Measurements from ENCODE around the gene H3-3A.

Gene H3-3A

DNA sequence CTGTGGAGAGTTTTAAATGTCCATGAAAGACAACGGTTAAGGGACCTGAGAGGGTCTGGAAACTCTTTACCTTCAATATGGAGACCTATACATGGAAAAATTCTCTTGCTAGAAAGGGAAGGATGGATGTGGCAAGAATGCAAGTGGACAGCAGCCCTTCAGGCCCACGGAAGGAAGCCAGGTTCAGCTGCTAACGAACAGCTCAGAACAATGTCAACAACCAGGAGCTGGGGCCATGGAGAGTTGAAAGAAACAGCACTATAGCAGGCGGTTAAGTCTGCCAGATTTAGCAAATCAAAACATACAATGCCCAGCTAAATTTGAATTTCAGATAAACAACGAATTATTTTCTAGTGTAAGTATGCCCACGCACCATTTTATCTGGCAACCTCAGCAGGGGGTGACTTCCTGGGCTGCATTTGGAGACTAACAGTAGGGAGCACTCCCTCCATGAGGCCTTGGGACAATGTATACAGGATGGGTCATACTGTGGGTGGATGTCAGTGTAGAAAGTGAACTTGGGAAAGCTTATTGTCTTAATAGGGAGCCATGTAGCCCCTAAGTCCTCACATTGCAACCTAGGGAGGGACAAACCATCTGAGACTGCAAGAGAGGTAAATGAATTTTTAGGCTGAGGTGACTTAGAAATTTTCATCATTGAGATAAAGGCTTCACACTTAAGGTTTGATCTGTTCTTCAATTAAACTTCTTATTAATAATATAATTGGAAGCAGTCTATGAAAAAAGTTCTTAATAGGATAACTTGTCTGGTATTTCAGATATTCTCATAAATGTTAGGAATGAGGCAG lies 7.8 kb upstream of the H3-3A start:
- no peak for DNase-seq (ENCODE audit: low spot score)

DNA sequence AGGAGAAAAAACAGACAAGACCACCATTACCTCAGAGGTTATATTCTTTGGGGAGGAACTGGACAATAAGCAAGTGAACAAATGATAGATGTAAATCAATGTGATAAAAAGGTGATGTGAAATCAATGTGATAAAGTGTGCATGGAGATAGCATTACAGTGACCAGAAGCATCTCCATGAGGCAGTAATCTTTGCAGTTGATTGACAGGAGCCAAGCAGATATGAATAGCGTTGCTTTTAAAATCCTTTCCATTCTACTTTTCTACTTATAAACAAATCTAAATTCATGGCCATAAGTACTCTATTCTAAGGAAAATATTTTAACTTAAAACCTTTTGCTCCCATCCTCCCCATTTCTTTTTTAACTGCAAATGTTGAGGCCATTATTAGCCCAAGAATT lies 2.8 kb upstream of the H3-3A start:
- DNase-seq (ENCODE audit: low spot score), result no peak

DNA sequence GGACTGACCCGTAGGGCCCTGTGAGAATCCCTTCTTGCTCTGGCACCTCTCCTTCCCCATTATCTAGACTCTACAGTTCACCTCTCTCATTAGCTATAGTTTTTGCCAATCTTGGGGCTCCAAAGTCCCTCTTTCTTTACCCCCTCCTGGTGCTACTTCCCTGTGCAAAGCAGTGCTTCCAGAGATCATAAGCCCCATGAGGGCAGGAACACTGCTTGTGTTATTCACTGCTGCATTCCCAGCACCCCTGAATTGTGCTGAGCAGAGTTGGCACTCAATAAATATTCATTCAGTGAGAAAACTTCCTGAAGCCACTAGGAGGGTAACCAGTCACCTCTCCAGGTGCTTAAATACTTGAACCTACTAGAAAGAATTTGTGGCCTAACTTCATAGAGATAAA lies 2.1 kb upstream of the H3-3A start:
- DNase-seq (ENCODE audit: low spot score), result no peak

DNA sequence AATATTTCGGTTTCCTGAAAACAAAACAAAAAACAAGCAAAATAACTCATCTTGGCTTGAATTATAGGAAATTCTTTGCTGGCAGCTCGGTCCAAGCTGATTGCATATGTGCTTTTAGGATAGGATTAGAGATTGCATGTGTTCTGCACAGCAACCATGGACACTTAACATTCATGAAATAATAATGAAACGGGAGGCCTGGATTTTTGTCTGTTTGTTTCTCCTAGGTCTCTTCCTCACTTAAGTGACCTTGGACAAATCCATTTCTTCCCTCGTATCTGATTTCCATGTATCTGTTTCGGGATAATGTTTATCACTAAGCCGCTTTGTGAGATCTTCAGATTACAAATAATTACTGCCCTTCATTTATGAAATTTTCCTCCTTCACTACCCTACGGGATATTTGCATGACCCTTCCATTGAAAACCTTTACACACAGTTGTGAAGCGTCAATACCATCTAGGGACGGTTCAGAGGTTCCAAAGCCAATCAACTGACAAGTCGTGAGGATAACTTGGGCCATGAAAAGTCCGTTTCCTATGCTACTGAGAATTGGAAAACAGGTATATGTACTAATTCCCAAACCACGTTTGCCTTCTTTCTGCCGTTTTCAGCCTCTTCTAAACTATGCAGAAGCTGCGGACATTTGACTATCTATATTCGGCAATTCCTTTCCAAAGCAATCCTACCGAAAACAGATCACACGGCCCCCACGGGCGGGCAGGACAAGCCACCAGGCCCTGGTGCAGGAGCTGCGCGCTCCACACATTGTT lies 1.3 kb upstream of the H3-3A start:
- no peak for DNase-seq (ENCODE audit: low spot score)

DNA sequence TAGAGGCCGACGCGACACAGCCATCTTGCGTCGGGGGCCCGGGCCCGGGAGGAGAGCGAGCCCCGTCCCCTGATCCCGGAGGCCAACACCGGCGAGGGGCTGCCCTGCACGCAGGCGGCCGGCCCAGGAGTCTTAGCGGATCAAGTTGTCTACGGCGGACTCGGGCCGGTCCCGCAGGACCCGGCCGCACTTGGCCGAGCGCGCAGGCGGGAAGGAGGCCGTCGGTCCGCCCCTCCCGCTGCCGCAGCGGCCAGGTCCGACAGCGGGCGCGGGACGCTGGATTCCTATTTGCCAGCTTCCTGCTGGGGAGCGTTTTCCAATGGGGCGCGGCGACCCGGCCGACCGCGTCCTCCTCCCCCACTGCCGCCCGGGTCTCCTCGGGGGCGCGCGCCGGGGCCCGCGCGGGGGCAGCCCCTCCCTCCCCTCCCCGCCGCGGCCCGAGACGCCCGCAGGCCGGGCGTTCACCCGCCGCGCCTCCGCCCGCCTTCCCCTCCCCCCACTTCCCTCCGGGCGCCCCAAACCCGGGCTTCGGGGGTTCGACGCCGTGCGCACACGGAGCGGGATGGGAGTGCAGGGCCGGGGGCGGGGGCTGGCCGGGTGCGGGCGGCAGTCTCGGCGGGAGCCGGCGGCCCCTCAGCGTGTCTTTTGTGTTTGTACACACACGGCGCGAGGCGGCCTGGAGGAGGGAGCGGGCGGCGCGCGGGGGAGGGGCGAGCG lies 517 bp upstream of the H3-3A start:
- DNase-seq (ENCODE audit: low spot score), result peak; percentile 85

DNA sequence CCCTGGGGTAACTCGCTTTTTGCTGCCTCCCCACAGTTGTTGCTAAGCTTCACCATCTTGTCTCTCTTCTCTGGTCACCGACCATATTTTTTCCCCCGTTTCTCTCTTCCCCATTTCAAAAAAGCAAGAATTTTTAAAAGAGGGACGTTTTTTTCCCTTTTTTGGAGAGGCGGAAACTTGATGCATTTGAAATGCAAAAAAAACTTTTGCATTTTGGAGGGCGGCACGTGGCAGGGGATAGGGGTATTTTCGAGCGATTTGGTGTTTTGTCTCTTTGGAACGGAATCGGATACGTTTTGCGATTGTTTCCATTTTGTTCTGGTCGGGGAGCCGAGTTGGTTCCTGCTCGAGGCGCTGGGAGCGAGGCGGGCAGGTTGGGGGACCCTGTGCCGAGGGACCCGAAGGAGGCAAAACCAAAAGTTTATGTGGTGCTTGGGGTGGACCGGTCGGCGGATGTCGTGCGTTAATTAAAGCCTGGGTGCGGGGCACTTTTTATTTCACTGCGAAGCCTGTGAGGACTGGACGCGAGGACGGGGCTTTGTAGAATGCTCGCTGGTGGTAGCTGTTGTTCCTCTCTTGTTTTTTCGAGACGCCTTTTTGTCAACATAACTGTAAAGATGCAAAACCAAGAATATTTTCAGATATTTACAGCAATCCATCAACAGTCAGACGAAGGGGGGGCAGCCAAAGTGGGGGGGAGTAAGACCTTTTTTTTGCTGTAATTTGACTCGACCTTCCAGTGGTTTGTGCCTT lies 884 bp downstream of the H3-3A start:
- DNase-seq (ENCODE audit: low spot score), result peak; percentile 37

DNA sequence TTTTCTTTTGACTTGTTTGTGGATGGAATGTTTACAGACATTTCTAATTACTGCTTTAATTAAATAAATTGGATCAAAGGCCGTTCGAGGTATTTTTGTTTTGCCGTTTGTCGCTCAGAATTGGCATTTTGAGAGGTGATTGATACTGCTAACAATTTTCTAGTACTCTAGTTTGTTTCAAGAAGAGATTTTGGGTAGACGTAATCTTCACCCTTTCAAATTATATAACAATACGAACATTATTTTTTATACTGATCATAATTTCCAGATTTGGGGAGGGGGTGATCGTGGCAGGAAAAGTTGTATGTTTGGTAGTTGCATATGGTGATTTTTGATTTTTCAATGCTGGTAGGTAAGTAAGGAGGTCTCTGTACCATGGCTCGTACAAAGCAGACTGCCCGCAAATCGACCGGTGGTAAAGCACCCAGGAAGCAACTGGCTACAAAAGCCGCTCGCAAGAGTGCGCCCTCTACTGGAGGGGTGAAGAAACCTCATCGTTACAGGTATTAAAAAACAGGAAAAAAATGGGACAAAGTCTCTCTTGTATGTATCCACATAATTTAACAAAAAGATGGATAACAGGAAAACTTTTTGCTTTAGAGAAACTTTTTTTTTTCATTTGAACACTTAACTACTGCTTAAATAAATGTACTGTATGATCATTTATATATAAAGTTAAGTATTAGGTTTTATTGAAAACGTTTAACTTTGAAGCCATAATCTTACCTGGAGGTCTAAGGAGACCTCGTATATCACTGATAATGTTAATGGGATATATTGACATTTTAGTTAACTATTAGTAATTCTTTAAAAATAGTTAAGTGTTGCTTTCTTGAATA lies 1.7 kb downstream of the H3-3A start:
- DNase-seq (ENCODE audit: low spot score), result peak; percentile 41

DNA sequence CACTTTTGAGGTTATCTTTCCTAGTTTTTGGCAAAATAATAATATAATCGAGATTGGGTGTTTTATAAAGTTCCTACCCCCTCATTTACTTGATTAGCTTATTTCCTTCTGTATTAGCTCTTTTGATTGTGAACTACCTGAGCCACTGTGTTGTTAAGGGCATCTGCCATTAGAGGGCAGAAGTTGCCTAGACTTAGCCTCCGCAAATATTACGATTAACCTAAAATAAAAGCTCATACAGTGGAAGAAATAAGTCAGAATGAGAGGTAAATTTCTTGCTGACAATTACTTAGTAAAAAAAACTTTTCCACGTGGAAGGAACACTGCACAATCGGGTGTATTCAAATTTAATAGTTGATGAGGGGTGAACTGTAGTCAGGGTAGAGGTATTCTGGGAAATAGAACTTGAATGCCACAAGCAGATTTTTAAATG lies 2.3 kb downstream of the H3-3A start:
- DNase-seq (ENCODE audit: low spot score), result peak; percentile 34

DNA sequence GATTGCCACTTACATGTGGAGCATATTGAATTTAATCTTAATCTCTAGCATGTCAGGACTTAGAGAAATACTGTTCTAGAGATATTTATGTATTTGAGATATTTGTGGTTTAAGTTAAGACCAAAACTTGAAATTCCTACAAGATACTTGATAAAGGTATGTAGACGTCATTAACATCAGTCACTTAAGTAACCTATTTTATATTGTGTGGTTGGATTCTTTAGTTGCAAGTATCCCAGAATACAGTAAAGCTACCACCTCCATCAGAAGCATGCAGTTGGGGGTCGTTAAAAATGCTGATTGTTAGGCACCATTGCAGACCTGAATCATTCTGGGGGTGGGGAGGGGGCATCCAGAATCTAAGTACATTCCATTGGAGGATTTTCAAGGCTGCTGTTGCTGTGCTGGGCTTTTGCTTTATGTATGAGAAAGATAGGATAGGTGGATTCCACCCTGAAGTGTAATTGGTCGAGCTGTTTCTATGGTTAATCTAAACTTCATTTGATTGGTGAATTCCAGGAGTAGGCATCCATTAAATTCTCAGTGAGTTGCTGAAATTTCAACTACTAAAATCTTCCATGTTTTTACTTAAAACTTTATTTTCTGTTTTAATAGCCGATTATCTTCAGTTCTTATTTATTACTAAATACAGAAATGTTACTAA lies 4.0 kb downstream of the H3-3A start:
- no peak for DNase-seq (ENCODE audit: low spot score)

DNA sequence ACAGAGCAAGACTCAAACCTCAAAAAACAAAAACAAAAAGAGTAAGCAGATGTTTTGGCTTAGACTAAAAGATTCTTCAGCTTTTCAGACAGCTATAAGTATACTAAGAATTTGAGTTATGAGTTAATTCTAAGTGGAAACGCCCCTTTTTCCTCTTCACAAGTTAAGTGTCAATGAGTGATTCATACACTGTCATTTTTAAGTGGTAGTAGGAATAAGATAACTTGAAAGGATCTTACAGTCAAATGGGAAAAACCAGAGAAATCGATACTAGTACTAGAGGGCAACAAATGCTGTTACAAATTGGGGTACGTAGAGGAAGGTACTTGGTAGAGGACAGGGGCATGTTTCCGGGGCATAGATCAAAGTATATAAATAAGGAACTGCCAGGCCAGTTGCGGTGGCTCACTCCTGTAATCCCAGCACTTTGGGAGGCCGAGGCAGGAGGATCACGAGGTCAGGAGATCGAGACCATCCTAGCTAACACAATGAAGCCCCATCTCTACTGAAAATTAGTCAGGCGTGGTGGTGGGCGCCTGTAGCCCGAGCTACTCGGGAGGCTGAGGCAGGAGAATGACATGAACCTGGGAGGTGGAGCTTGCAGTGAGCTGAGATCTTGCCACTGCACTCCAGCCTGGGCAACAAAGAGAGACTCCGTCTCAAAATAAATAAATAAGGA lies 7.4 kb downstream of the H3-3A start:
- DNase-seq (ENCODE audit: low spot score), result no peak

DNA sequence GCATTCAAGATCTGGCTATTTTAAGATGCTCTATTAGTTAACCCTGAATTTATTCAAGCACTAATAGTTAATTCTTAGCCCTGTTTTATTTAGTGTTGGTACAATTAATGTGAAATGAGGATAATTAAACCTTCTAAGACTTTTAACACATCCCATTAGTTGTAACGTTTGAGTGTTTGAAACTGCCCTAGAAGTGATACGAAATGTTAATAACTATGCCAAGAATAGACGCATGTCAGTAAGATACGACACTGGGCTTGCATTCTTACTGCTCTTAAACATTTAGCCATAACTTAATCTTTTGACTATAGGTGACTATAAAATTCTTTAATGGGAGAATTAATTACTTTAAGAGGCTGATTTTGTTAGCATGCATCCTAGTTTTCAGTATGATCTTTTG lies 9.8 kb downstream of the H3-3A start:
- no peak for DNase-seq (ENCODE audit: low spot score)

DNA sequence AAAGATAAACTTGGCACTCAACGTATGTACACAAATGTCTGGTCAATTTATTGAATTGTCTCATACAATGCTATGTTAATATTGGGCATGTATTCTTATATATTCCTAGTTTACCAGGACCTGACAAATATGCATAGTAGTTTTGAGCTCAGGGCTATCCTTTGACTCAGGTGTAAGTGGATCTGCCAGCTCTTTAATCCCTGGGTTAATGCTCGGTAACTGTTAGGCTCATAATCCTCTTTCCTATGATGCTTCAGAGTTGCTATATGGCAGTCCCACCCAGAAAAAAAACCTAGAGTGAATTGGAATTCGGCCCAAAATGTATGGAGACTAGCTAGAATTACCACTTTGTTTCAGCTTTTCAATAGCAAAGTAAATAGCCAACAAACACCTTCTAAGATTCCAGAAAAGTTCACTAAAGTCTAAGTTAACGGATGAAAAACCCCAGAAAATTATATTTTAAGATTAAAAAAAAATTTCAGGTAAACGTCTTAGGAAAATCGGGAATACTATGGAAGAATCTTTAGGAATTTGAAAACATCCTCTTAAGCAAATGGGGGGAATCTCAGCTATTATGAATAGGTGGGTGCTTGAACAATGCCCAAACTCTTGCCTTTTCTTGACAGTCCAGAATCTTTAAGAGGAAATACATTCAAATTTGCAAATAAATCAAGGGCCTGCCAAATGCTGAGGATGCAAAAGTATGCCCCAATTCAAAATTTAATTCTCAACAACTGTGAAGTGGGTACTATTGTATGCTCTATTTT lies 10.9 kb downstream of the H3-3A start:
- DNase-seq (ENCODE audit: low spot score), result no peak

DNA sequence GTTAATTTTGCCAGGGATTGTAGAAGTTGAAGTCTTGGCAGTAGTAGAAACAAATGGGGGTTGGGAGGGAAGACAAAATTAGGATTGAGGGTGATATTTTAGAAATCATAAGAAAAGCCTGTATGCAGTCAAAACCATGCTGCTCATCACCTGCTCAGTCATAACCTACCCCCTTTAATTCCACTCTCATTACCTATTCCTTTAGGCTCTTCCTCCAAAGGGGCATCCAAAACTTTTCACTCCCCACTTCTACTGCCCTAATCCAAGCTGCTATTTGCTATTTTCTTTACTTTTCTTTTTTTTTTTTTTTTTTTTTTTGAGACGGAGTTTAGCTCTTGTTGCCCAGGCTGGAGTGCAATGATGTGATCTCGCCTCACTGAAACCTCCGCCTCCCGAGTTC lies 11.5 kb downstream of the H3-3A start:
- DNase-seq (ENCODE audit: low spot score), result no peak

DNA sequence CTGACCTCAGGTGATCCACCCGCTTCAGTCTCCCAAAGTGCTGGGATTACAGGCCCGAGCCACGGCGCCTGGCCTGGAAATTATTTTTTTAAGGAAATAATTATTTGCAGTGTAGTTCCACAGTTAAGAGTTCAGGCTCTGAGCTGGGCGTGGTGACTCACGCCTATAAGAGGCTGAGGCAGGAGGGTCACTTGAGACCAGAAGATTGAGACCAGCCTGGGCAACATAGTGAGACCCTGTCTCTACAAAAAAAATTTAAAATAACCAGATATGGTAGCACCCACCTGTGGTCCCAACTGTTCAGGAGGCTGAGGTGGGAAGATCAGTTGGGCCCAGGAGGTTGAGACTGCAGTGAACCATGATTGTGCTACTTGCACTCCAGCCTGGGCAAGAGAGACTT lies 13.9 kb downstream of the H3-3A start:
- DNase-seq (ENCODE audit: low spot score), result no peak

DNA sequence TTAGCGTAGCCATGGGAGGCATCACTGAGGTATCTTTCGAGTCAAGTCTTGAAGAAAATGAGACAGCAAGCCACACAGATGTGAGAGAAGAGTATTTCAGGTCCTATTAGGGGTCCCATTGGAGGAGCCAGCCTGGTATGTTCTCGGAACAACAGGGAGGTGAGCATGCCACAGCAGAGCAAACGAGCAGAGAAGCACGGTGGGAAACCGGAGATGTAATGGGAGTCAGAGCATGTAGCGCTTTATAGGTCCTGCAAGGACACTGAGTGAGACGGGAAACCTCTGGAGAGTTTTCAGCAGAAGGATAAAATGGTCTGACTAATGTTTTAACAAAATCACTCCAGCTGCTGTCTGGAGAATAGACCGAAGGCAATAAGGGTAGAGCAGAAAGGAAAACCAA lies 15.9 kb downstream of the H3-3A start:
- no peak for DNase-seq (ENCODE audit: low spot score)

DNA sequence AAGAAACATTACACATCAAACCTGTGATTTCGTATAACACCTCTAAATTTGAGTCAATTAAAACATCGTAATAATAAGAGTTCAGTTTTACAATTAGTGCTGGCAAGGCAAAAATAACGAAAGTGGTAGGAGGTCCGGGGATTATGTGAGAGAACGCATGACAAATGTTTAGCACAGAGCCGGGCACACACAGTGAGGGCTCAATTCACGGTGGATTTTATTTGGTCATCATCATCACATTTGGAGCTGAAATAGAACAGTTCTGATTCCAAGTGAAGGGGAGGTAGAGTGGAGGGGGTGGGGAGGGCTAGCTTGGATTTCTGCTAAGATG lies 20.0 kb downstream of the H3-3A start:
- DNase-seq (ENCODE audit: low spot score), result no peak

DNA sequence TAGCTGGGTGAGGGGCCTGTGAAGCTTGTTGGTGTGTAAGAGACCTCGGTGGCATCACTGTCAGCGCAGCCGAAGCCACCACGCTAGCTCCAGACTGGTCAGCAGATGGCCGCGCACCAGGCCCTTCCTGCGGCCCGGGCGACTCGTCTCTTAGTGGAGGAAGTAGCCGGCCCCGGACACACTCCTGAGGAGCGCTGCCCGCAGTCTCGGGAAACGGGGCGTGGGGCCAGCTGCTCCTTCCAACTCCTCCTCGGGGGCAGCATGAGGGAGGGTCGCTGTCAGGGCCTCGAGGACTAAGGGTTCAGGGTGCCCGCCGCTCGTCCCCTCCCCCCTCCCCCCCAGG lies 20.4 kb downstream of the H3-3A start:
- DNase-seq (ENCODE audit: low spot score), result peak; percentile 39

DNA sequence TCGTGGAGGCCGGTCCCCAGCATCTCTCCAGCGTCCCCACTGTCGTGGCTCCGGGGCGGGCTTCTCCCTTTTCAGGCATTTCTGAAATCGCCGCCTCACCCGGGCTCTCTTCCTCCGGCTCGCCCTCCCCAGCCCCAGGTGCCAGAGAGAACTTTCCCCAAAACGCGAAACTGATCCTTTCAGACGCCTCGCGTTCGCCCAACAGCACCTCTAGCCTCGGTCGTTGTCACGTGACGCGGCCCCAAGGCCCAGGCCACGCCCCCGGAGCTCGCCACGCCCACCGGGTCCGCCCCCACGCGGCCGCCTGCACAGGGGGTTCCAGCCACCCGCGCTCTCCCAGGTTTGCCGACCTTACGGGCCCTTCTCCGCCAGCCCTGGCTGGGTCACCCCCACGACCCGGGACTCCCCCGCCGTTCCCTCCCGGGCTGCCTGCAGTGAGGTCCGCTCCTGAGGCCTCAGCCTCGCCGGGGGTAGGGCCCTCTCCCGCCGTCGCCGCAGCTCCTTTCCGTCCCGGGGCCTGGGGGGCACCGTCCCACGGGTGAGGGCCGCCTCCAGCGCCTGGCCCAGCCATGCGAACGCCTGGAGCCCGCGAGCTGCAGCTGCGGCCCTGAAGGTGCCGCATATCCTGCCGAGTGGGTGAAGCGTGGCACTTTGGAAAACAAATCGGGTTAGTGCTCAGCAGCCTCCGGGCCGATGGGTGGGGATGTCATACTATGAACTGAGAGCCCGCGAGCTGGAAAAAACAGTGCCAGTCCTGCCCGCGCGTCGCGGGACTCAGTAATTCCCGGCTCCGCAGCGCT lies 21.0 kb downstream of the H3-3A start:
- DNase-seq (ENCODE audit: low spot score), result peak; percentile 90

All from LoVo (cell line).